Esophagus mucosa (tissue), 1 donor: ENCODE results near the gene OR9G1. TPM values are rescaled to one million over a fixed set of nuclear protein-coding genes. Genes with fewer than 3 reads are reported as not detected.

Source experiments
- total RNA-seq: library from RNA; stranded (reverse); gene quantifications from one replicate; pipeline ENCODE4 v1.2.4, GENCODE V29; 2023
- donor health status: DM: yes; HTN: yes; CAD: no.

Gene OR9G1
- total RNA-seq, 1 donor from 2014 or later, result not detected

Other genes starting within 250 kb of the OR9G1 start
- gene OR5M3, start 225.7 kb upstream of the OR9G1 start, total RNA-seq, result not detected
- not detected for gene OR5M8, start 207.7 kb upstream of the OR9G1 start, total RNA-seq
- not detected for gene OR5M11, start 155.8 kb upstream of the OR9G1 start, total RNA-seq
- gene OR5M10, start 121.4 kb upstream of the OR9G1 start, total RNA-seq, result not detected
- gene OR5M1, start 84.2 kb upstream of the OR9G1 start, total RNA-seq, result not detected
- gene OR5AP2, start 56.7 kb upstream of the OR9G1 start, total RNA-seq, result not detected
- not detected for gene OR5AR1, start 35.4 kb upstream of the OR9G1 start, total RNA-seq
- not detected for gene OR9G4, start 49.6 kb downstream of the OR9G1 start, total RNA-seq